Posterior cingulate gyrus (tissue), 11 donors: ENCODE measurements around the gene MED20.

Experiments used
- DNase-seq, 10 donors: peaks; one replicate each; pipeline versions ENCODE4 v3.0.0 to v3.0.0-alpha.2; 2020 to 2021; ENCODE audit warnings: mixed read lengths in 3 of 10
- intact Hi-C: fragments of 100-400 bp; cut with DNase I; formaldehyde crosslinking; loops from one replicate; pipeline ENCODE4 v1.15.1; 2023

MED20 gene

GRCh38 chr6:41872147-41872546 lies 48.8 kb downstream of the MED20 start:
- intact Hi-C loops: no loop called here
- DNase-seq: no peak

- intact Hi-C loops: no loop called here
- DNase-seq: no peak
Observed at GRCh38 chr6:41871691-41872090, 49.2 kb downstream of the MED20 start.

GRCh38 chr6:41859356-41859755 lies 61.6 kb downstream of the MED20 start:
- intact Hi-C loops: no loop called here
- no peak for DNase-seq

GRCh38 chr6:41858703-41859102 lies 62.2 kb downstream of the MED20 start:
- DNase-seq: no peak
- intact Hi-C loops: no loop called here
